HepG2 (cell line): ENCODE measurements around the gene ZNF783. TPM values are rescaled to one million over a fixed set of nuclear protein-coding genes. Genes with fewer than 3 reads are reported as not detected.
A peak's percentile ranks its signal among the peaks of the same experiment; 100 is the strongest.

Experiments
- BRF2 ChIP-seq: sonication (generic); formaldehyde crosslinking; IDR thresholded peaks from 2 replicates; pipeline ENCODE4 v1.8.1; 2022; ENCODE audit warnings: mild to moderate bottlenecking, missing genetic modification reagents
- HDAC1 ChIP-seq: sonication (generic); formaldehyde crosslinking; IDR thresholded peaks from 2 replicates; pipeline ENCODE4 v1.5.1; 2020; ENCODE audit warnings: mild to moderate bottlenecking, missing genetic modification reagents
- NPAS2 ChIP-seq: sonication (generic); formaldehyde crosslinking; IDR thresholded peaks from 2 replicates; pipeline ENCODE4 v1.8.0; 2022; ENCODE audit warnings: mild to moderate bottlenecking, missing genetic modification reagents, borderline replicate concordance
- PHF8 ChIP-seq: sonication (generic); formaldehyde crosslinking; IDR thresholded peaks from 2 replicates; pipeline ENCODE4 v1.5.0; 2020; ENCODE audit warnings: missing genetic modification reagents
- POLR2G ChIP-seq: fragments of 200-400 bp; formaldehyde crosslinking; IDR thresholded peaks from 2 replicates; pipeline ENCODE4 v1.6.1; 2018; ENCODE audit warnings: mild to moderate bottlenecking, low read depth, low read length, moderate library complexity
- PPARG ChIP-seq: conservative IDR thresholded peaks from 2 replicates; pipeline ENCODE4 v1.6.1; 2016; ENCODE audit warnings: missing biosample characterization, missing genetic modification reagents
- SP2 ChIP-seq: sonication (generic); formaldehyde crosslinking; IDR thresholded peaks from 2 replicates; pipeline ENCODE4 v1.5.1; 2020; ENCODE audit warnings: mild to moderate bottlenecking, missing genetic modification reagents
- ZBTB34 ChIP-seq: sonication (generic); formaldehyde crosslinking; IDR thresholded peaks from 2 replicates; pipeline ENCODE4 v1.8.0; 2022; ENCODE audit warnings: mild to moderate bottlenecking, missing genetic modification reagents
- ZNF160 ChIP-seq: sonication (generic); formaldehyde crosslinking; IDR thresholded peaks from 2 replicates; pipeline ENCODE4 v1.8.0; 2022; ENCODE audit warnings: mild to moderate bottlenecking, inconsistent platforms, missing genetic modification reagents
- ZNF407 ChIP-seq: sonication (generic); formaldehyde crosslinking; IDR thresholded peaks from one replicate; pipeline ENCODE4 v1.5.1; 2020; ENCODE audit warnings: mild to moderate bottlenecking, missing genetic modification reagents; ENCODE audit errors: not compliant biosample characterization
- ZNF709 ChIP-seq: sonication (generic); formaldehyde crosslinking; IDR thresholded peaks from 2 replicates; pipeline ENCODE4 v1.5.0; 2020; ENCODE audit warnings: mild to moderate bottlenecking, missing genetic modification reagents
- ZSCAN25 ChIP-seq: sonication (generic); formaldehyde crosslinking; IDR thresholded peaks from 2 replicates; pipeline ENCODE4 v1.8.0; 2022; ENCODE audit warnings: mild to moderate bottlenecking, missing genetic modification reagents
- polyA plus RNA-seq, 8 experiments: library from polyadenylated mRNA; depleted of rRNA in 3 of 8; stranded (reverse) in 7 of 8; unstranded in 1 of 8; fragments of >200 nt; fragmentation: Illumina TruSeq in 4 of 8; extraction: Trizol in 4 of 8; gene quantifications; 2 replicates each; pipeline versions ENCODE4 v1.2.1 to v1.2.3, GENCODE V29; 2011 to 2016; ENCODE audit warnings: low read depth in 4 of 8, missing spikeins in 1 of 8, mixed read lengths in 1 of 8; ENCODE audit not compliant: insufficient read depth in 1 of 8
- total RNA-seq, 5 experiments: library from RNA; depleted of rRNA; stranded (reverse); fragments of >200 nt; fragmentation: Illumina TruSeq; extraction: Trizol; gene quantifications; 2 replicates each; pipeline ENCODE4 v1.2.3, GENCODE V29; 2016; ENCODE audit warnings: low read depth in 1 of 5
- TF ChIP-seq, protein P1 (sequence below): sonication (generic); formaldehyde crosslinking; conservative IDR thresholded peaks from 2 replicates; pipeline ENCODE4 v1.4.0; 2020; ENCODE audit warnings: missing genetic modification reagents
- TF ChIP-seq, protein P2 (sequence below): sonication (generic); formaldehyde crosslinking; IDR thresholded peaks from 2 replicates; pipeline ENCODE4 v1.5.0; 2020; ENCODE audit warnings: mild to moderate bottlenecking, missing genetic modification reagents

The ZNF783 gene
- total and polyA plus RNA-seq, 2 of the 13 experiments (the other 11 are each of a cell fraction or from before 2014, with no cell fraction given) = 4.1 to 5.2 TPM

- TF ChIP-seq, protein P1, sequence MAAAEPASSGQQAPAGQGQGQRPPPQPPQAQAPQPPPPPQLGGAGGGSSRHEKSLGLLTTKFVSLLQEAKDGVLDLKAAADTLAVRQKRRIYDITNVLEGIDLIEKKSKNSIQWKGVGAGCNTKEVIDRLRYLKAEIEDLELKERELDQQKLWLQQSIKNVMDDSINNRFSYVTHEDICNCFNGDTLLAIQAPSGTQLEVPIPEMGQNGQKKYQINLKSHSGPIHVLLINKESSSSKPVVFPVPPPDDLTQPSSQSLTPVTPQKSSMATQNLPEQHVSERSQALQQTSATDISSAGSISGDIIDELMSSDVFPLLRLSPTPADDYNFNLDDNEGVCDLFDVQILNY (CRISPR knock-in tag) = no peak; the same call in 1 of the 2 replicates
- peak; percentile 99 for TF ChIP-seq BRF2 (CRISPR knock-in tag)
- peak; percentile 77 for TF ChIP-seq PHF8 (CRISPR knock-in tag)
- no peak for TF ChIP-seq PPARG (CRISPR knock-in tag)
- peak; percentile 77 for TF ChIP-seq ZBTB34 (CRISPR knock-in tag)
- no peak for TF ChIP-seq SP2 (CRISPR knock-in tag)
- TF ChIP-seq, protein P2, sequence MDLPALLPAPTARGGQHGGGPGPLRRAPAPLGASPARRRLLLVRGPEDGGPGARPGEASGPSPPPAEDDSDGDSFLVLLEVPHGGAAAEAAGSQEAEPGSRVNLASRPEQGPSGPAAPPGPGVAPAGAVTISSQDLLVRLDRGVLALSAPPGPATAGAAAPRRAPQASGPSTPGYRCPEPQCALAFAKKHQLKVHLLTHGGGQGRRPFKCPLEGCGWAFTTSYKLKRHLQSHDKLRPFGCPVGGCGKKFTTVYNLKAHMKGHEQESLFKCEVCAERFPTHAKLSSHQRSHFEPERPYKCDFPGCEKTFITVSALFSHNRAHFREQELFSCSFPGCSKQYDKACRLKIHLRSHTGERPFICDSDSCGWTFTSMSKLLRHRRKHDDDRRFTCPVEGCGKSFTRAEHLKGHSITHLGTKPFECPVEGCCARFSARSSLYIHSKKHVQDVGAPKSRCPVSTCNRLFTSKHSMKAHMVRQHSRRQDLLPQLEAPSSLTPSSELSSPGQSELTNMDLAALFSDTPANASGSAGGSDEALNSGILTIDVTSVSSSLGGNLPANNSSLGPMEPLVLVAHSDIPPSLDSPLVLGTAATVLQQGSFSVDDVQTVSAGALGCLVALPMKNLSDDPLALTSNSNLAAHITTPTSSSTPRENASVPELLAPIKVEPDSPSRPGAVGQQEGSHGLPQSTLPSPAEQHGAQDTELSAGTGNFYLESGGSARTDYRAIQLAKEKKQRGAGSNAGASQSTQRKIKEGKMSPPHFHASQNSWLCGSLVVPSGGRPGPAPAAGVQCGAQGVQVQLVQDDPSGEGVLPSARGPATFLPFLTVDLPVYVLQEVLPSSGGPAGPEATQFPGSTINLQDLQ (CRISPR knock-in tag) = peak; percentile 88; the same call in 1 of the 2 replicates
- peak; percentile 59 for TF ChIP-seq HDAC1 (CRISPR knock-in tag)
- TF ChIP-seq ZNF709 (CRISPR knock-in tag) = peak; percentile 80
- peak; percentile 80 for TF ChIP-seq POLR2G
- no peak for TF ChIP-seq ZSCAN25 (CRISPR knock-in tag)
- no peak for TF ChIP-seq ZNF407
- 0 out of 2 replicates have a peak, but pooled peaks have one; percentile 19 for TF ChIP-seq ZNF160 (CRISPR knock-in tag)
- TF ChIP-seq NPAS2 = no peak
These were observed at the start of gene ZNF783 (continued) for GRCh38 chr7:149261829-149262617.
